Fibroblast of skin of right quadriceps (primary cell): ENCODE data around the gene RO60.

Source experiments
- DNase-seq: peaks from one replicate; pipeline ENCODE4 v3.0.0-alpha.2; 2013

The RO60 gene

DNA sequence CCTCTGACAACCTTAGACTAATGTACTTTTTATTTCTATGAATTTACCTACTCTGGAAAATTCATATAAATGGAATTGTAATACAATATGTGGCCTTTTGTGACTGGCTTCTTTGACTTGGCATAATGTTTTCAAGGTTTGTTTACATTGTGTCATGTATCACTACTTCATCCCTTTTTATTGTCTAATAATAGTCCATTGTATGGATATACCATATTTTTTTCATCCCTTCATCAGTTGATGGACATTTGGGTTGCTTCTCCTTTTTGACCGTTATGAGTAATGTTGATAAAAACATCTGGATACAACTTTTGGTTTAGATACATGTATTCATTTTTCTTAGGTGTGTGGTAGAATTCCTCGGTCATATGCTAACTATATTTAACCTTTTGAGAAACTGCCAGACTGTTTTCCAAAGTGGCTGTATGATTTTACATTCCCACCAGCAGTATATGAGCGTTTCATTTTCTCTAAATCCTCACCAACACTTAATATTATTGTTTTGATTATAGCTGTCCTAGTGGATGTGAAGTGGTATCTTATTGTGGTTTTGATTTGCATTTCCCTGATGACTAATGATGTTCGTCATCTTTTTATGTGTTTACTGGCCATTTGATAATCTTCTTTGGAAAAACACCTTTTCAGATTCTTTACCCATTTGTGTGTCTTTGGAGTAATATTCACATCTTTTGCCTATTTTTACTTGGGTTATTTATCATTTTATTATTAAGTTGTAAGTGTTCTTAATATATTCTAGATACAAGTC lies 3.5 kb downstream of the RO60 start:
- no peak for DNase-seq

DNA sequence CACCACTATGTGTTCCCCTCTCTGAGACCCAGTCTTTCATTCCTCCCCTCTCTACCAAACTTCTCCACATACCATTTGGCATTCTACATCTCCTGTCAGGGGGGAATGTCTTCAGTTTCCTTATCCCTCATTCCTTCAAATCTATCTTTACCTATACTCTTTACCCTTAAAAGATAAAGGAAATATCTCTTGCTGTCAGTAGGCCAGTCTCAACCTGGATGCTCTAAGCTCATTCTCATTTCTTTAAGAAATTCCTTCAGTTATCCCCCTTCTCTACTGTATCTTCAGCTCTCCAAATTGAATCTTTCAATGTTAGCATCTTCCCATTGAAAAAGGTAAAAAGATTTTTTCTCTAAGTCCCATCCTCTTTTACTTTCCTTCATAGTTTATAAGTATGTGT lies 6.5 kb downstream of the RO60 start:
- no peak for DNase-seq

DNA sequence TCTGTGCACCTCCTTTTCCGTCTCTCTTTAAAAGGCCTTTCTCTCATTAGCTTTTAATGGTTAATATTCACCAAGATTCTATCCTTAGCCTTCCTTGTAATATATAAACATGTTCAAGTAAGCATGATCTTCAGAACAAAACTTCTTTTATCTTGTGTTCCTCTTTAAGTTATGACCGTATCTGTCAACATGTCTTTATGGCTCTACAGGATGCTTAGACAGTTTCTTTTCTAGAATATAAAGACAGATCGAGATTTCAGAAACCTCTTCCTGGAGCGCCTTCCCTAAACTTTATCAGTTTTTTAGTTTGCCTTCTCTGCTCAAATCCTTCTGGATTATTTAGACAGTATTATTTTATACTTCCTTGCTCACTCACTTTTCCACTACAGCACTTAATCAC lies 7.2 kb downstream of the RO60 start:
- DNase-seq = no peak

DNA sequence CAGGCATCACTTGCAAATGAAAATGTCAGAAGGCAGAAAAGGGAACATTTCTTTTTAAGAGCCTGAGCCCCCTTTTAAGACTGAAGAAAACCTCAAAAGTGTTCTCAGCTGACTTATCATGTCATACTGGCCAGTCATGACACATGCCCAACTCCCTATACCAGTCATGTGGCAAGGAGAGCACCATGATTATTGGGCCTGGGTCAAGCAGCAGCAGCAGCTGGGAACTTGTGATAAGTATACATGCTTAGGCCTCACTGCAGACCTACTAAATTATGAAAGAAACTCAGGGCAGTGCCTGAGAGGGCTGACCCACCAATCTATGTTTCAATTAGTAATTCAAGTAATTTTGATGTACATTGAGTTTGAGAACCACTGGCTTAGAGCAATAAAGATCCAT lies 8.6 kb downstream of the RO60 start:
- no peak for DNase-seq

DNA sequence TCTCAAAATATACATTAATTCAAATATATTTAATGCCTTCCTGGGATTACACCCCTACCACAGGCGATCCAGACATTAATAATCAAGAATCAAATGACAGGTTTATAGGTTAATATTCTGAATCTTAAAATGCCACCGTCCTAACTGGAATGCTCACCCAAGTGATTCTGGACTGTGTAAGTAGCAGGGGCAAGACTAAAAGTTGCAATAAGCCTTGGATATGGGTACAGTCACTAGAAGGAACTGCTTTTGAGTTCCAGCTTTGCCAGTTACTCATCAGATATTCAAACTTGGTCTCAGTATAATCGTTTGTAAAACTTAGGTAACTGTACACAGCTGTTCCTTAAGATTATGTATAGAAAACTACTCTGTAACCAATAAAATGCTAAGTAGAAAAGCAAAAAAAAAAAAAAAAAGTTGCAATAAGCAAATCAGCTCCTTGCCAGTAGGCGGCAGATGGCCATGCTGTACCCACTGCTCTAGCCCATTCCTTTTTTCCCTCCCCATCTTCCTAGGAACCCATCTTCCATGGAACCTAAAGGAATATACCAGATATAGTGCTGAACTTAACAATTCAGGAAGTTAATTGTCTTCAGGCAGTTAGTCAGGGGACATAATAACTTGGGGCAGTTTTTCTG lies 10.5 kb downstream of the RO60 start:
- peak; percentile 17 for DNase-seq

DNA sequence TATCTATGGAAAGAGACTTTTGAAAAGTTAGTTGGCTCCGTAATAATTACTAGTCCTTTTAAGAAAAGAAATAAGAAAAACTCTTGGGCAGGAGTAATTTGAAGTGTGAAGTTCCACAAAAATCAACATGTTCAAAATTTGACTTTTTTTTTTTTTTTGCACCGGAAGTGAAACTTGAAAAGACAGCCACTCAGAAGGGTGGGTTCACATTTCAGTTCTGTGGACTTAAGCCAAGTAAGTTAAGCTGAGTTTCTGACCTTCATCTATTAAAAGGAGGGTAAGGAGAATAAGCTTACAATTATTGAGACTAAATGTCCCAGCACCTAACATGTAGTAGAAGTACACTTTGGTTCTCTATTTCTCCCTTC lies 11.0 kb downstream of the RO60 start:
- DNase-seq = no peak

DNA sequence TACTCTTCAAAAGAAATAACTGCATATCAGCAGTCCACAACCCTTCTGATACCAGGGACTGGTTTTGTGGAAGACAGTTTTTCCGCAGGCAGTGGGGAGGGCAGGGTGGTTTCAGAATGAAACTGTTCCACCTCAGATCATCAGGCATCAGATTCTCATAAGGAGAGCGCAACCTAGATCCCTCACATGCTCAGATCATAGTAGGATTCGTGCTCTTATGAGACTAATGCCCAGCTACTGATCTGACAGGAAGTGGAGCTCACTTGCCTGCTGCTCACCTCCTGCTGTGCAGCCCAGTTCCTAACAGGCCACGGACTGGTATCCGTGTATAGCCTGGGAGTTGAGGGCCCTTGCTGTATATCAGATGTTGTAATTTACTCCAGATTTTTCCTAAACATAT lies 11.5 kb downstream of the RO60 start:
- DNase-seq = peak; percentile 25

DNA sequence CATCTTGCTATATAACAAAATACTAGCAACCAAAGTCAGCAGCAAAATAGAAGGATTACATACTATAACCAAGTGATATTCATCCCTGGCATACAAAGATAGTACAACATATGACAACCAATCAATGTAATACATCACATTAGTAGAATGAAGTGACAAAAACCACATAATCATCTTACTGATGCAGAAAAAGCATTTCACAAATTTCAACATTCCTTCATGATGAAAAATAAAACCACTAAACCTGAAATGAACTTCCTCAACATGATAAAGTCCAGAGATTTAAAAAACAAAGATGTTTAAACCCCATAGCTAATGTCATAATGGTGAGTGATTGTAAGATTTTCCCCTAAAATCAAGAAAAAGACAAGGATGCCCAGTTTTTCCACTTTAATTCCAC lies 18.6 kb downstream of the RO60 start:
- DNase-seq = peak; percentile 34

DNA sequence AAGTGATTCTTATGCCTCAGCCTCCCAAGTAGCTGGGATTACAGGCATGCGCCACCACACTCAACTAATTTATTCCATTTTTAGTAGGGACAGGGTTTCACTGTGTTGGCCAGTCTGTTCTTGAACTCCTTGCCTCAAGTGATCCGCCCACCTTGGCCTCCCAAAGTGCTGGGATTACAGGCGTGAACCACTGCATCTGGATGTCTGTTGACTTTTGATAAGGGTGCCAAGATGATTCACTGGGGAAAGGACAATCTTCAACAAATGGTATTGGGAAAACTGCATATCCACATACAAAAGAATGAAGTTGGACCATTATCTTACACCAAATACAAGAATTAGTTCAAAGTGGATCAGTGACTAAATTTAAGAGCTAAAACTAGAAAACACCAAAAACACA lies 19.8 kb downstream of the RO60 start:
- no peak for DNase-seq

DNA sequence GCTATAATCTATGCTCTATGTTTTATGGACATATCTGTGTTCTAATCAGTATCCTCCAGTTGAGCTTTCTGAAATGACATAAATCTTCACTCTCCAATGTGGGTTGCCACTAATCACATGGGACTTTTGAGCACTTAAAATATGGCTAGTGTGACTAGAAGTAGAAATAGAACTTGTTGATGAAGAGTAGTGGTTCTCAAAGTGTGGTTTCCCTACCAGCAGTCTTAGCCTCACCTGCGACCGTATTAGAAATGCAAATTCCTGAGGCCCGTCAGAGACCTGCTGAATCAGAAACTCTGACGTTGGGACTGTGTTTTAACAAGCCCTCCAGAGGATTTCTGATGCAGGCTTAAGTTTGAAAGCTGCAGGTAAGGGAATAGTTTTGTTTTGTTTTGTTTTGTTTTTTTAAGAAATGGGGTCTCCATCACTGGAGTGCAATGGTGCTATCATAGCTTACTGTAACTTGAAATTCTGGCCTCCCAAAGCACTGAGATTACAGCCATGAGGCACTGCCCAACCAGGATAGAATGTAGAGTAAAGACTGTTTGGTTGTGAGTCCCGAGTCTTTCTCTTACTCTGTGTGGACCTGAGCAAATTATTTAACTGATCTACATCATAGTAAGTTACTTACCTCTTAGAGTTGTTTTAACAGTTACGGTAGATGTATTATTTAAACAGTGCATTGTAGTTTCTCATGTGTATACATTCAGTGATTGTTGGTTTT lies 24.1 kb downstream of the RO60 start:
- no peak for DNase-seq

DNA sequence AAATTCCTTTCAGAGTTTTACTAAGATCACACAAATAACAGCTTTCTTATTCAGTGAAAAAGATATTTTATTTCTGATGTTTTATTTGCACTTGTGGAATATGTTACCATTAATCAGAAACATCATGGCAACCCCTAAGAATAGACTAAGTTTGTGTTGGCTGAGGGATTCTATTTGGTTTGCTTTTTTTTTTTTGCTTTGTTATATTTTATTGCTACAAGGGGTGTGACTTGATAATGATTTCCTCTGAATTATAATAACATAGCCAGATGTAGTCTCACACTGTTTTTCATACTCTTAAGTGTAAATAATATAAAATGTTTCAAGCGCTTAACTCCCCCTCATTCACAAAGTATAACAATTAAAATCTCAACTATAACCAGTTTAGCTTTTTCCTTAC lies 25.9 kb downstream of the RO60 start:
- DNase-seq = no peak

DNA sequence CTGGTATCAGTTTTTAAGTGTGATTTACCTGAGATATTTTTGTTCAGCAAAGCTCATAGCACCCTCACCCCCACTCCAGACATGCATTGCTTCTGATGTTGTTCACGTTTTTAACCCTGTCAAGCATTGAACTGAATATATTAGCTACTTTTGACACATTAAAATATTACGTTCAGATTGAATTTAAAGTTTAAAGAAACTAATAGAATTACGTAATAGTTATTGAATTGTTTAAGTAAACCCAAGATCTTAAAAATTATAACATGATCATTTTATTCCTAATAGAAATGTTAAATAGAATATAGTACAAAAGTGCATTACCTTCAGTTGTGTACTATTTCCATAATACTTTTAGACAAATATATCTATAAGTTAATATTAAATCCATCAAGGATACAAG lies 26.9 kb downstream of the RO60 start:
- no peak for DNase-seq

DNA sequence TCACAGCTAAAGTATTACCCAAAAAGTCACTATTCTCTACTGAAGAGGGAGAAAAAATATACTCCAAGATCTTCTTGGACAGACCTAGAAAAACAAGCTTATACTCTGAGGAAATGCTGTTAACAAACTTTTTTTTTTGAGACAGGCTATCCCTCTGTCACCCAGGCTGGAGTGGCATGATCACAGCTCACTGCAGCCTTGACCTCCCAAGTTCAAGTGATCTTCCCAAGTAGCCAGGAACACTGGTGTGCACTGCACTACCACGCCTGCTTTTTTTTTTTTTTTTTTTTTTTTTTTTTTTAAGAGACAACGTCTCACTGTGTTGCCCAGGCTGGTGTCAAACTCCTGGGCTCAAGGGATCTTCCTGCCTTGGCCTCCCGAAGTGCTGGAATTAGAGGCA lies 28.5 kb downstream of the RO60 start:
- DNase-seq = no peak

DNA sequence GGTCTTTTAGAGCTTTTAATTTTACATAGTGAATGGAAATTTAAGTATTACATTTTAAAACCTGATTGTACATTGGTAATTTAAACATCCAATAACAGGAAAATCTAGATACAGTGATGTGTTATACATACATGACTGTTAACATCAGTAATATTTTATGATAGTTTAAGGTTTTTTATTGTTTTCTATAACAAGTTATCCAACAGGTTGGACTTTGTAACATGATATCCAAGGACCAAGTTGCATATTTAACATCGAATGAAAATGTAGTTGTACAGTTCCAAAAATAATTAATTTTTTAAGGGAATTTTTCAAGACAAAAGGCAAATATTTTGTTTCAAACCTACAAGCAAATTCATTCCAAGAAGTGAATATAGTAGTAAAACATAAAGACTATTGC lies 31.5 kb downstream of the RO60 start:
- DNase-seq = no peak

DNA sequence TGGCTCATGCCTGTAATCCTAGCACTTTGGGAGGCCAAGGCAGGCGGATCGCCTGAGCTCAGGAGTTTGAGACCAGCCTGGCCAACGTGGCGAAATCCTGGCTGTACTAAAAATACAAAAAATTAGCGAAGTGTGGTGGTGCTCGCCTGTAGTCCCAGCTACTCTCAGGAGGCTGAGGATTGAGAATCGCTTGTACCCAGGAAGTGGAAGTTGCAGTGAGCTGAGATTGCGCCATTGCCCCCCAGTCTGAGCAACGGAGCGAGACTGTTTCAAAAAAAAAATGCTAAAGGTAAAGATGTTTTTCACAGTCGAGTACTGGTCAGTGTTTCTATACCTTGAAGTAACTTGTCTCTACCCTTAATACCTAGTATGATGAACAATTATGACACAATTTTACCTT lies 34.7 kb downstream of the RO60 start:
- DNase-seq = no peak

DNA sequence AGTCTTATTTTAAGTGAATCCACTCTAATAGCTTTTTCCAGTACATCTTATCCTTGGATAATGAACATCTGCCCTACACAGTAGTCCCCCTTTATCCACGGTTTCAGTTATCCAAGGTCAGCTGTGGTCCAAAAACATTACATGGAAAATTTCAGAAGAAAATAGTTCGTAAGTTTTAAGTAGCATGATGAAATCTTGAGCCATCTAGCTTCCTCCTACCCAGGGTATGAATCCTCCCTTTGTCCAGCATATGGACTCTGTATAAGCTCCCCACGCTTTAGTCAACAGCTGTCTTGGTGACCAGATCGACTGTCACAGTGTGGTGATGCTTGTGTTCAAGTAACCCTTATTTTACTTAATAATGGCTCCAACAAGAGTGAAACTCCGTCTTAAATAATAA lies 43.2 kb downstream of the RO60 start:
- no peak for DNase-seq

DNA sequence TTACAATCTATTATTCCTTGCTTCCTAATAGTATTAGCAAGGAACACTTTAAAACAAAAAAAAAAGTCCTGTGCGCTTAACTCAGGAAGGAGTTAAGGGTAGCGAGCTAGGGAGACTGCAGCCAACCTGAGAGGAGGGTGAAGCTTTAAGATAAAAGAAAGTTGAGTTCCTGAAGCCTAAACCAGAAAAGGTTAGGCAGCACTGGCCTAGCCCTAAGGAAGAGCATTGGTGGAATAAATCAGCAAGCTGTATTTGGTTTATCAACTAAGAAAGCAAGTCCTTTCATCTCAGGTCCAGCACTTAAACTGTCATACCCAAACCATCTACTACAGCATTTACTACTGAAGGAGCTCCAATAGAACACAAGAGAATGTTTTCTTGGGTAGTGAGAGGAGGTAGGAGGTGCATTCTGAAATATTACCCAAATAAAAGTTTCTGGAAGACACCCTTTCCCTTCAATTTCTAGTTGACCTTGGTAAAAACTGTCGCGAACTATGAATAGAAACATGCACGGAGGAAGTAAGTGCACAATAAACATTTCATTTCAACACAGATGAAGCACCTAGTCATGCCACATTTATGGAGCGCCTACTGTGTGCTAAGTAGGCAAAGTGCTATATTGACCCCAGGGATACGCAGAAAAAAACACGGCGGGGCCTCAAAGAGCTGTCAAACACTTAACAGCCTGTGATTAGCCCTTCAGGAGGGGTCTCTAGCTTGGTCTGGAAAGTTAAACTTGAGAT lies 44.5 kb downstream of the RO60 start:
- DNase-seq = no peak

DNA sequence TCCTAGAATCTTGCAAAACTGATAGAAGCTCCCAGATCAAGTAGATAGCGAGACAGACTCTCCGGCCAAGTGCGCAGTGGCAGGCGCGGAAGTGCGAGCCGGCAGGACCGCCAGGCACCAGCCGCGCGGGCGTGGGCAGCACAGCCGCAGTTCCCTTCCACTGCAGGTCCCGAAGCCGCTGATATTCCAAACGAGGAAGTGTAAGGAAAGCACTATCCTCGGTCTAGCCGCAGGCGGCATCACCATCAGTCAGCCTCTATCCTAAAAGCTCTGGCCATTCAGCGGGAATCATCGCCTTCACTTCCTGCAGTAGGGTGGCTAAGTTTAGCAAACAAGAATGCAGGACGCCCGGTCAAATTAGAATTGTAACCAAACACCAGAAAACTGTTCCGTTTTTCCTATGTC lies 45.1 kb downstream of the RO60 start:
- peak; percentile 52 for DNase-seq

DNA sequence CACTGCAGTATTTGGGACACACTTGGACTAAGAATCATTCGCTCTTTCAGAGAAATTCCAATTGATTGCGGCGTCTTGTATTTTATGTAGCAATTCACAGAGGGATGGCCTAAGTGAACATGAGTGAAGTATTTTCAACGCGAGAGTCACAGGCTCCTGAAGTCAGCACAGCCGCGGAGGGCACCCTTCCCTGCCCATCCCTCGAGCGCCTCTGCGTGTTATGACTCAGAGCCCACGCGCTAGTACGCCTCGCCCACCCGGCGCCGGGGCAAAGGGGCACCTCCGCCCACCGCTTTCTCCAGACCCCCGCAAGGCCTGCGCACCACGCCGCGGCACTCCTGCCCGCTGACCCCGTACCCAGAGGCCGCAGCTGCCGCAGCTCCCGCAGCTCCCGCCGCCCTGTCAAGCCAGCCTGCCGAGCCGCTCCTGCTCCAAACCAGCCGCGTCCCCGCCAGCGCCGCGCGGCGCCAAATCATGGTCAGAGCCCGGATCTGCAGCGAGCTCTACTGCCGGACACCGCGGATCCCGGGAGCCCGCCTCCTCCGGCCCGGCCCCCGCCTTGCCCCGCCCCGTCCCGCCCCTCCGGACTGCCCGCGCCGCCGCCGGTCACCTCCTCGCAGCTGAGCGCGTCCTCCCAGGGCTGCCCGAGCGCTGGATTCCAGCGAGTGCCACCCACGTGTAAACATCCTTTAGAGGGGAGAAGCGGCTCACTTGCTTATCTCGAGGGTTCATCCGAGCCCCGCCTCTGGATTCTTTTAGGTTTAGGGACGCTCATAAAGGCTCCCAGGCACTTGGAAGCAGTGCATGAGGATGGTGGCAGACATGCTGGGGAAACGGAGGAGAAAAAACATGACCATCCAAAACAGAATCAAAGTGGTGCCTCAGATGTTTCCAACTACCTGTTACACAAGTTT lies 45.8 kb downstream of the RO60 start, which contains the start of gene GLRX2:
Gene GLRX2, minus strand, starts transcription at position 508 of the 914 bp plus-strand sequence. Its CDS starts 32 bp downstream, at position 476.
- DNase-seq = peak; percentile 83

DNA sequence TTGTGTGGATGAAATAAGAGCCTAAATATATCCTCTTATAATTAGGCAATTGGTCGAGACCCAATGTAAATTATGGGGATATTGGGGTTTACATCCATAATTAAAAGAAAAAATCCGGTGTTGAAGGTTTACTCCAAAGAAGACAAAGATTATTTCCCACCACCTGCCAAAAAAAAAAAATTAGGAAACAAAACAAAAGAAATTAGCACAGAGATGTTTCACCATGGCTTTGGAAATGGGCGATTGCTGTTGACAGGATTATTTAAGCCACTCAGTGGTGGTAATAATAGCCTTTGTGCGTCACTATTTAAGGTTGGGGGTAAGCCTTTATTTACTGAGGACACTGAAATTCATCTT lies 46.4 kb downstream of the RO60 start:
- no peak for DNase-seq

DNA sequence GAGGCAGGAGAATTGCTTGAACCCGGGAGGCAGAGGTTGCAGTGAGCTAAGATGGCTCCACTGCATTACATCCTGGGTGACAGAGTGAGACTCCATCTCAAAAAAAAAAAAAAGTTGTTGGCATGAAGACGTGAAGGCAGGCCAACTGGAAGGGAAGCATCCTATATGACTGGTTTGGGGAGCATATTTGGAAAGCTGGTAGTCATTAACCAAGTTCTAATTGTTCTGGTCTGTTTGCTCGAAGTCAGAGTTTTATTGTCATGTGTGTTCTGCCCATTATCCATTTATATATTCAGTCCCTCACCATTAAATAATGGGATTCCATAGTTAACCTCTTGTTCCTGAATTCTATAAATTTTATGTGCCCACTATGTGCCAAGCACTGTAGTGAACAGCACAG lies 49.1 kb downstream of the RO60 start:
- no peak for DNase-seq
